Adrenal gland (tissue), 5 donors: ENCODE measurements around the gene ARHGAP21.

Experiments
- CTCF ChIP-seq, 6 experiments: fragments of 450-650 bp in 4 of 6; fragments of 200-600 bp in 2 of 6; sonication (generic) in 1 of 6; IDR thresholded peaks; 1 replicate in 5 of 6; 2 replicates in 1 of 6; pipeline versions ENCODE4 v1.5.1 to v1.8.0; 2016 to 2021; ENCODE audit warnings: antibody characterized with exemption in 6 of 6, mild to moderate bottlenecking in 2 of 6, moderate library complexity in 1 of 6
- POLR2A ChIP-seq, 2 donors: fragments of 450-650 bp; IDR thresholded peaks; one replicate each; pipeline ENCODE4 v1.6.1; 2017; ENCODE audit warnings: antibody characterized with exemption in 2 of 2, mild to moderate bottlenecking in 2 of 2, moderate library complexity in 1 of 2
- donor health status: DM: no; HTN: no; CAD: no.

- no peak for TF ChIP-seq POLR2A (IDR thresholded peaks at IDR 0.05)
- no peak for TF ChIP-seq CTCF (IDR thresholded peaks at IDR 0.05)
Observed at GRCh38 chr10:24589265-24589664, 134.4 kb downstream of the ARHGAP21 start.
